GM12878 (cell line): ENCODE results near the gene CRIM1. TPM values are rescaled to one million over a fixed set of nuclear protein-coding genes. Genes with fewer than 3 reads are reported as not detected.

Source experiments
- ATAC-seq: fragments of 200-7000 bp; cut with Tn5 transposase; 3 replicates; pipeline ENCODE4 v1.9.1; 2020; ENCODE audit warnings: mild to moderate bottlenecking, moderate library complexity
- BruUV-seq: library from RNA; stranded (reverse); fragments of 400-500 nt; replicated peaks from 2 replicates; lab custom pipeline; 2021; lab: Mats Ljungman, UMichigan
- CTCF ChIA-PET: fragments of 300-600 bp; sonication (Branson Sonifier 250); formaldehyde crosslinking; extraction: SDS; loops from one replicate; lab custom pipeline; 2021; ENCODE audit warnings: inconsistent platforms; lab: Yijun Ruan, JAX
- POLR2A ChIA-PET: fragments of 350-600 bp; formaldehyde crosslinking; extraction: SDS; loops from one replicate; lab custom pipeline; 2021; ENCODE audit warnings: inconsistent platforms; lab: Charles Lee
- RAD21 ChIA-PET: fragments of 300-600 bp; sonication (Branson Sonifier 250); formaldehyde crosslinking; loops from one replicate; lab custom pipeline; 2023; ENCODE audit warnings: antibody characterized with exemption; ENCODE audit not compliant: unreplicated experiment; lab: Charles Lee
- SMC1A ChIA-PET: fragments of 300-600 bp; sonication (Branson Sonifier 250); formaldehyde crosslinking; loops from one replicate; lab custom pipeline; 2023; ENCODE audit not compliant: unreplicated experiment, uncharacterized antibody; lab: Charles Lee
- DNase-seq: peaks from one replicate; pipeline ENCODE4 v3.0.0-alpha.2; 2011; ENCODE audit warnings: low read depth, low spot score
- FAIRE-seq: peaks from 3 replicates; lab custom pipeline; 2011; peaks lifted over from hg19 to GRCh38; lab: Jason Lieb, UNC
- H2AFZ ChIP-seq: 2 replicates; pipeline ENCODE4 v1.6.0; 2011; ENCODE audit warnings: low read depth, low read length, control low read depth; ENCODE audit not compliant: control insufficient read depth
- H3K27ac ChIP-seq: 2 replicates; pipeline ENCODE4 v1.5.1; 2011; ENCODE audit warnings: control low read depth; ENCODE audit not compliant: control insufficient read depth, insufficient read depth
- H3K27me3 ChIP-seq, 2 experiments: replicated peaks in 1 of 2; 2 replicates each; pipeline versions ENCODE4 v1.6.0 to v1.6.1; 2011; ENCODE audit warnings: low read length in 1 of 2; ENCODE audit not compliant: control insufficient read depth in 2 of 2, insufficient read depth in 2 of 2
- H3K36me3 ChIP-seq, 2 experiments: 2 replicates each; pipeline ENCODE4 v1.5.1; 2011; ENCODE audit warnings: low read length in 1 of 2; ENCODE audit not compliant: control insufficient read depth in 2 of 2, insufficient read depth in 2 of 2
- H3K4me1 ChIP-seq: 2 replicates; pipeline ENCODE4 v1.6.1; 2011; ENCODE audit warnings: mild to moderate bottlenecking, low read length, moderate library complexity, mixed read lengths; ENCODE audit not compliant: control insufficient read depth, insufficient read depth
- H3K4me2 ChIP-seq: 2 replicates; pipeline ENCODE4 v1.6.0; 2011; ENCODE audit warnings: control low read depth; ENCODE audit not compliant: control insufficient read depth, insufficient read depth
- H3K4me3 ChIP-seq: fragments of 200-600 bp; sonication (generic); 2 replicates; pipeline ENCODE4 v1.5.1; 2016
- H3K79me2 ChIP-seq: 2 replicates; pipeline ENCODE4 v1.6.0; 2011; ENCODE audit warnings: low read length; ENCODE audit not compliant: control insufficient read depth, insufficient read depth
- H3K9ac ChIP-seq: 2 replicates; pipeline ENCODE4 v1.8.0; 2011; ENCODE audit warnings: low read length, control low read depth, mixed read lengths; ENCODE audit not compliant: control insufficient read depth, insufficient read depth
- H3K9me3 ChIP-seq: replicated peaks from 3 replicates; pipeline ENCODE4 v1.5.1; 2011; ENCODE audit warnings: mild to moderate bottlenecking, low read length; ENCODE audit not compliant: control insufficient read depth, insufficient read depth
- H4K20me1 ChIP-seq: 2 replicates; pipeline ENCODE4 v1.6.0; 2011; ENCODE audit not compliant: control insufficient read depth, insufficient read depth
- ATF7 ChIP-seq: fragments of 450-650 bp; IDR thresholded peaks from 2 replicates; pipeline ENCODE4 v1.6.1; 2016; ENCODE audit warnings: low read depth, mild to moderate bottlenecking
- BMI1 ChIP-seq: fragments of 450-650 bp; IDR thresholded peaks from 2 replicates; pipeline ENCODE4 v1.6.1; 2016; ENCODE audit warnings: mild to moderate bottlenecking, moderate library complexity, borderline replicate concordance
- CBFB ChIP-seq: IDR thresholded peaks from 2 replicates; pipeline ENCODE4 v1.6.1; 2016; ENCODE audit warnings: antibody characterized with exemption, low read depth
- EED ChIP-seq: sonication (generic); IDR thresholded peaks from 2 replicates; pipeline ENCODE4 v1.6.1; 2016; ENCODE audit warnings: antibody characterized with exemption, low read depth
- MXI1 ChIP-seq: fragments of 150-350 bp; IDR thresholded peaks from 2 replicates; pipeline ENCODE4 v1.6.1; 2011; ENCODE audit warnings: low read depth, mild to moderate bottlenecking, inconsistent platforms, low read length, improper control_type of control experiment
- NBN ChIP-seq: fragments of 450-650 bp; IDR thresholded peaks from 2 replicates; pipeline ENCODE4 v1.6.1; 2016
- SREBF2 ChIP-seq: IDR thresholded peaks from 2 replicates; pipeline ENCODE4 v1.6.1; 2012; ENCODE audit warnings: mild to moderate bottlenecking, low read length
- ZNF622 ChIP-seq: fragments of 450-650 bp; IDR thresholded peaks from 2 replicates; pipeline ENCODE4 v1.6.1; 2017; ENCODE audit warnings: mild to moderate bottlenecking, inconsistent platforms
- WGBS: methylation state at CpG from one replicate; pipeline ENCODE4 v1.1.6; 2016; ENCODE audit warnings: low lambda C conversion rate; ENCODE audit not compliant: insufficient replicate concordance, insufficient coverage; ENCODE audit errors: missing lambda C conversion rate; 5-methylcytosine and 5-hydroxymethylcytosine counted together
- in situ Hi-C: fragments of 300-500 bp; cut with MboI; formaldehyde crosslinking; loops from 9 replicates; pipeline ENCODE4 v1.14.3; 2018; ENCODE audit warnings: mixed read lengths
- intact Hi-C: fragments of 100-400 bp; cut with micrococcal nuclease; formaldehyde crosslinking; loops from one replicate; pipeline ENCODE4 v1.14.2; 2022; ENCODE audit not compliant: unreplicated experiment
- polyA plus RNA-seq, 11 experiments: library from polyadenylated mRNA; depleted of rRNA in 4 of 11; unstranded in 6 of 11; stranded (reverse) in 5 of 11; fragments of >200 nt; fragmentation: Nextera tagmentation in 4 of 11; fragmentation: Illumina TruSeq in 1 of 11; extraction: Ambion mirVana in 4 of 11; extraction: Trizol in 1 of 11; gene quantifications; 1 replicate in 1 of 11; 2 replicates in 10 of 11; pipeline versions ENCODE4 v1.2.1 to v1.2.3, GENCODE V29; 2011 to 2016; ENCODE audit warnings: inconsistent platforms in 2 of 11, missing spikeins in 2 of 11, low read depth in 1 of 11
- total RNA-seq, 4 experiments: library from RNA; depleted of rRNA in 3 of 4; stranded (reverse); fragments of >200 nt in 3 of 4; fragmentation: Illumina TruSeq in 1 of 4; extraction: Trizol in 1 of 4; gene quantifications; 2 replicates each; pipeline versions ENCODE4 v1.2.1 to v1.2.3, GENCODE V29; 2013 to 2021
- TF ChIP-seq, protein P1 (sequence below): fragments of 450-650 bp; IDR thresholded peaks from 2 replicates; pipeline ENCODE4 v1.6.1; 2017; ENCODE audit warnings: antibody characterized with exemption, mild to moderate bottlenecking, moderate library complexity

The CRIM1 gene
- total and polyA plus RNA-seq, 10 of the 15 experiments (the other 5 are each of a cell fraction or from before 2014, with no cell fraction given): 0.42 to 7.4 (median 3.1) TPM

DNA sequence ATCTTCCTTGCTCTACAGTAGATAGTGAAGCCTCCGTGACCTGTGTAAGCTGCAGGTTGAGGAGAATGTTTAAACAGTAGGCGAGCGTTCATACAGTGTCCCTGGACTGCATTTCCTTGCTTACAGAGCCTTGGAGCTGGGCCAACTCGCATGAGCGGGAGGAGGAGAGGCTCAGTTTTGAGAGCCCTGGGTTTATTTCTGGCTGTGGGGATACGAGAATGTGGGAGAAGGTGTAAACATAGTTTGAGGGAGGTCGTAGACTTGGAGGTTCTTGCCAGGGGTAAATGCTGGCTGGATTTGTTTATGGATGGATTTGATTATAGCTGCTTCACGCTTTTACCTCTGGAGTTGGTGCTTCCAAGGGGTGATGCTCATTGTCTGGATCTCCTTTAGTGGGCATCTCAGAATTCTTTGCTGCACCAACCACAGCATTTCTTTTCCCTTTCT, 20.8 kb downstream of the CRIM1 start (continued):
- TF ChIP-seq, protein P1, sequence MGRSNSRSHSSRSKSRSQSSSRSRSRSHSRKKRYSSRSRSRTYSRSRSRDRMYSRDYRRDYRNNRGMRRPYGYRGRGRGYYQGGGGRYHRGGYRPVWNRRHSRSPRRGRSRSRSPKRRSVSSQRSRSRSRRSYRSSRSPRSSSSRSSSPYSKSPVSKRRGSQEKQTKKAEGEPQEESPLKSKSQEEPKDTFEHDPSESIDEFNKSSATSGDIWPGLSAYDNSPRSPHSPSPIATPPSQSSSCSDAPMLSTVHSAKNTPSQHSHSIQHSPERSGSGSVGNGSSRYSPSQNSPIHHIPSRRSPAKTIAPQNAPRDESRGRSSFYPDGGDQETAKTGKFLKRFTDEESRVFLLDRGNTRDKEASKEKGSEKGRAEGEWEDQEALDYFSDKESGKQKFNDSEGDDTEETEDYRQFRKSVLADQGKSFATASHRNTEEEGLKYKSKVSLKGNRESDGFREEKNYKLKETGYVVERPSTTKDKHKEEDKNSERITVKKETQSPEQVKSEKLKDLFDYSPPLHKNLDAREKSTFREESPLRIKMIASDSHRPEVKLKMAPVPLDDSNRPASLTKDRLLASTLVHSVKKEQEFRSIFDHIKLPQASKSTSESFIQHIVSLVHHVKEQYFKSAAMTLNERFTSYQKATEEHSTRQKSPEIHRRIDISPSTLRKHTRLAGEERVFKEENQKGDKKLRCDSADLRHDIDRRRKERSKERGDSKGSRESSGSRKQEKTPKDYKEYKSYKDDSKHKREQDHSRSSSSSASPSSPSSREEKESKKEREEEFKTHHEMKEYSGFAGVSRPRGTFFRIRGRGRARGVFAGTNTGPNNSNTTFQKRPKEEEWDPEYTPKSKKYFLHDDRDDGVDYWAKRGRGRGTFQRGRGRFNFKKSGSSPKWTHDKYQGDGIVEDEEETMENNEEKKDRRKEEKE: no peak
- TF ChIP-seq MXI1: no peak

DNA sequence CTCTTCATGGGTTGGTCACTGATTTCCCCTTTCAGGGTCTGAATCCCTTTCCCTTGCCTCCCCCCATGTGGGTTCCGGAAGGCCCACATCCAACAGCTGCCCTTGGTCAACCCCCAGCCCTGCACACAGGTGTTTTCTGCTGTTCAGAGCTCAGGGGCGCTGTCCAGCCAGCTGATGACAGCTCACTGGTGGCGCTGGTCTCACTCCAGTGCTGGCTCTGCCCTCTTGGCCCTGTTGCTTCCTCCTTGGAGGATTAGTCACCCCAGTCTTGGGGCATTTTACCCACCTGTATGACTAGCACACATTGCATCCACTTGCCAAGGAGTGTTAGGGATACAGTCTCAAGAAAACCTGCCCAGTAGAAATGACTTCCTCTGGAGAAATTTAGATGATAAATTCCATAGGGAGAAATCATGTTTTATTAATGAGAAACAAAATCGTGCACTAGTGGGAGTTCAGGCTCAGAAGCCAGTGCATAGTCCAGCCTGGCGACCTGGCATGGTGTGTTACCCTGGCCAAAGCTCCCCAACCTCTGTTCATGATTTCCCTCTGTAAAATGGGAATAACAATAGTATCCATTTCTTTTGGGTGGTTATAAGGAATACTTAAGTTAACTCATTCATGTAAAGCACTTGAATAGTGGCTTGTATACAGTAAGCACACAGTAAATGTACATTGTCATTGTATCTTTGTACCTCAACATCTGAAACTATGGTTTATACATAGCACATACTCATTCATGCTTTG, 21.6 kb downstream of the CRIM1 start:
- intact Hi-C loops: no loop called here
- TF ChIP-seq EED: no peak
- no peak for TF ChIP-seq ATF7
- TF ChIP-seq NBN: no peak
- no peak for TF ChIP-seq SREBF2
- TF ChIP-seq ZNF622: no peak
- TF ChIP-seq BMI1: no peak
- no peak for TF ChIP-seq CBFB
- TF ChIP-seq, all 136 proteins: peak for 0
- in situ Hi-C loops: no loop called here
- no peaks in the 10 kb centered on the region for H3K9me3 ChIP-seq
- H3K4me2 ChIP-seq: no peak overlapping the region
- no TSS peak for BruUV-seq
- H3K9ac ChIP-seq: no peak overlapping the region
- no peaks in the 10 kb centered on the region for H3K36me3 ChIP-seq
- H4K20me1 ChIP-seq: no peaks in the 10 kb centered on the region
- RAD21 ChIA-PET: no interaction called here
- no peak for DNase-seq
- 12% methylated on average over 5 of the region's 5 CpGs for WGBS
- no peaks in the 10 kb centered on the region; a peak in 1 of 4 replicates for H3K27me3 ChIP-seq
- ATAC-seq: no peak
- FAIRE-seq: no peak
- H2AFZ ChIP-seq: no peak overlapping the region
- CTCF ChIA-PET: interaction anchor here (0.9 to 1.5 kb wide), 4 partner anchors 12 to 288 kb away, joined by 3 to 4 read pairs (median 3); no protein-coding TSS in a partner anchor
- H3K4me3 ChIP-seq: no peak overlapping the region
- SMC1A ChIA-PET: no interaction called here
- H3K27ac ChIP-seq: no peak overlapping the region
- POLR2A ChIA-PET: no interaction called here
- H3K4me1 ChIP-seq: no peaks in the 10 kb centered on the region
- no peaks in the 10 kb centered on the region for H3K79me2 ChIP-seq
